H9 (cell line): ENCODE results near the gene ZNRF3. TPM values are rescaled to one million over a fixed set of nuclear protein-coding genes. Genes with fewer than 3 reads are reported as not detected.
A peak's percentile ranks its signal among the peaks of the same experiment; 100 is the strongest.

Experiments used
- DNase-seq: peaks from one replicate; pipeline ENCODE4 v3.0.0-alpha.2; 2017
- H2AFZ ChIP-seq: one replicate; pipeline ENCODE4 v1.6.1; 2013; ENCODE audit warnings: mild to moderate bottlenecking, low read length, control low read depth, moderate library complexity
- H2AK5ac ChIP-seq: 2 replicates; pipeline ENCODE4 v1.6.1; 2013; ENCODE audit warnings: low read length, control low read depth, mixed read lengths; ENCODE audit not compliant: insufficient read length
- H2BK120ac ChIP-seq: one replicate; pipeline ENCODE4 v1.6.1; 2013; ENCODE audit warnings: low read depth, mild to moderate bottlenecking, low read length, control low read depth, inconsistent platforms; ENCODE audit not compliant: poor library complexity, severe bottlenecking
- H2BK12ac ChIP-seq: 2 replicates; pipeline ENCODE4 v1.6.1; 2013; ENCODE audit warnings: low read length, control low read depth, mixed read lengths, low read depth; ENCODE audit not compliant: insufficient read length
- H2BK15ac ChIP-seq: 2 replicates; pipeline ENCODE4 v1.6.1; 2013; ENCODE audit warnings: low read depth, low read length, control low read depth
- H2BK20ac ChIP-seq: one replicate; pipeline ENCODE4 v1.6.1; 2013; ENCODE audit warnings: low read depth, mild to moderate bottlenecking, low read length, control low read depth, inconsistent platforms; ENCODE audit not compliant: poor library complexity, severe bottlenecking
- H2BK5ac ChIP-seq: 2 replicates; pipeline ENCODE4 v1.6.1; 2013; ENCODE audit warnings: low read length, control low read depth, mixed read lengths; ENCODE audit not compliant: insufficient read length
- H3K14ac ChIP-seq: 2 replicates; pipeline ENCODE4 v1.6.1; 2013; ENCODE audit warnings: low read length, control low read depth; ENCODE audit not compliant: insufficient read depth
- H3K18ac ChIP-seq: 2 replicates; pipeline ENCODE4 v1.6.1; 2013; ENCODE audit warnings: low read depth, mild to moderate bottlenecking, mixed read lengths, low read length, control low read depth; ENCODE audit not compliant: insufficient read length
- H3K23ac ChIP-seq: 2 replicates; pipeline ENCODE4 v1.6.1; 2013; ENCODE audit warnings: low read length, control low read depth, mixed read lengths, low read depth; ENCODE audit not compliant: insufficient read length
- H3K23me2 ChIP-seq: 2 replicates; pipeline ENCODE4 v1.6.1; 2013; ENCODE audit warnings: low read depth, mild to moderate bottlenecking, mixed read lengths, low read length, control low read depth; ENCODE audit not compliant: insufficient read length, poor library complexity, severe bottlenecking
- H3K27ac ChIP-seq: 2 replicates; pipeline ENCODE4 v1.5.1; 2013; ENCODE audit warnings: low read length, control low read depth, mixed read lengths, low read depth; ENCODE audit not compliant: insufficient read length
- H3K27me3 ChIP-seq: 2 replicates; pipeline ENCODE4 v1.6.1; 2013; ENCODE audit warnings: low read length, control low read depth, inconsistent platforms; ENCODE audit not compliant: insufficient read depth
- H3K4ac ChIP-seq: 2 replicates; pipeline ENCODE4 v1.6.1; 2013; ENCODE audit warnings: low read depth, mild to moderate bottlenecking, control low read depth, inconsistent platforms, low read length, moderate library complexity
- H3K4me1 ChIP-seq: 2 replicates; pipeline ENCODE4 v1.6.1; 2013; ENCODE audit warnings: low read length, control low read depth, inconsistent platforms; ENCODE audit not compliant: insufficient read depth
- H3K4me2 ChIP-seq: 2 replicates; pipeline ENCODE4 v1.6.1; 2013; ENCODE audit warnings: low read length, control low read depth, mixed read lengths; ENCODE audit not compliant: insufficient read length, insufficient read depth
- H3K56ac ChIP-seq: 2 replicates; pipeline ENCODE4 v1.6.1; 2013; ENCODE audit warnings: low read depth, mild to moderate bottlenecking, mixed read lengths, low read length, control low read depth; ENCODE audit not compliant: insufficient read length
- H3K79me1 ChIP-seq: 2 replicates; pipeline ENCODE4 v1.6.1; 2013; ENCODE audit warnings: low read depth, mild to moderate bottlenecking, moderate library complexity, low read length, control low read depth, inconsistent platforms; ENCODE audit not compliant: insufficient read depth, poor library complexity, severe bottlenecking
- H3K79me2 ChIP-seq: 2 replicates; pipeline ENCODE4 v1.6.1; 2013; ENCODE audit warnings: low read length, control low read depth, inconsistent platforms; ENCODE audit not compliant: insufficient read depth
- H3K9ac ChIP-seq: 2 replicates; pipeline ENCODE4 v1.6.1; 2013; ENCODE audit warnings: low read length, control low read depth, mixed read lengths; ENCODE audit not compliant: insufficient read length; ENCODE audit errors: extremely low read depth
- H3K9me3 ChIP-seq: one replicate; pipeline ENCODE4 v1.6.1; 2013; ENCODE audit warnings: low read depth, low read length, inconsistent platforms; ENCODE audit not compliant: control insufficient read depth
- H3T11ph ChIP-seq: one replicate; pipeline ENCODE4 v1.6.1; 2013; ENCODE audit warnings: mild to moderate bottlenecking, low read length, control low read depth, inconsistent platforms
- H4K20me1 ChIP-seq: one replicate; pipeline ENCODE4 v1.6.1; 2013; ENCODE audit not compliant: control insufficient read depth, insufficient read length, insufficient read depth
- H4K5ac ChIP-seq: 2 replicates; pipeline ENCODE4 v1.6.1; 2013; ENCODE audit warnings: low read depth, mild to moderate bottlenecking, mixed read lengths, low read length, control low read depth; ENCODE audit not compliant: insufficient read length
- H4K8ac ChIP-seq: replicated peaks from 2 replicates; pipeline ENCODE4 v1.6.1; 2013; ENCODE audit warnings: low read length, control low read depth, mixed read lengths, low read depth; ENCODE audit not compliant: insufficient read length
- H4K91ac ChIP-seq: 2 replicates; pipeline ENCODE4 v1.6.1; 2013; ENCODE audit warnings: low read depth, mild to moderate bottlenecking, moderate library complexity, mixed read lengths, low read length, control low read depth; ENCODE audit not compliant: insufficient read length
- H3K27ac Mint-ChIP-seq, 3 experiments: 2 replicates in 2 of 3; 3 replicates in 1 of 3; pipeline ENCODE4 v1.8.0; 2020 to 2021; ENCODE audit warnings: mixed read lengths in 3 of 3, mild to moderate bottlenecking in 1 of 3, moderate library complexity in 1 of 3
- H3K27me3 Mint-ChIP-seq: 2 replicates; pipeline ENCODE4 v1.8.0; 2021; ENCODE audit warnings: low read depth, mild to moderate bottlenecking, moderate library complexity, mixed read lengths
- H3K36me3 Mint-ChIP-seq, 3 experiments: 2 replicates in 2 of 3; 3 replicates in 1 of 3; pipeline ENCODE4 v1.8.0; 2020 to 2021; ENCODE audit warnings: low read depth in 3 of 3, mixed read lengths in 3 of 3; ENCODE audit not compliant: insufficient read depth in 1 of 3
- H3K4me1 Mint-ChIP-seq, 2 experiments: 2 replicates each; pipeline ENCODE4 v1.8.0; 2020; ENCODE audit warnings: mixed read lengths in 2 of 2
- H3K4me3 Mint-ChIP-seq, 2 experiments: 2 replicates in 1 of 2; 3 replicates in 1 of 2; pipeline ENCODE4 v1.8.0; 2020 to 2021; ENCODE audit warnings: mild to moderate bottlenecking in 2 of 2, mixed read lengths in 2 of 2, moderate library complexity in 1 of 2
- H3K9me3 Mint-ChIP-seq, 2 experiments: 2 replicates in 1 of 2; 3 replicates in 1 of 2; pipeline ENCODE4 v1.8.0; 2020; ENCODE audit warnings: mild to moderate bottlenecking in 2 of 2, mixed read lengths in 2 of 2, moderate library complexity in 1 of 2
- WGBS: extraction: QIAGEN DNeasy Blood & Tissue Kit; methylation state at CpG from one replicate; pipeline ENCODE4 v1.1.7; 2013; ENCODE audit warnings: missing lambda C conversion rate, low lambda C conversion rate, mixed read lengths; ENCODE audit not compliant: insufficient read length; ENCODE audit errors: extremely low coverage; 5-methylcytosine and 5-hydroxymethylcytosine counted together
- total RNA-seq: library from RNA; stranded (reverse); gene quantifications from 2 replicates; pipeline ENCODE4 v1.2.1, GENCODE V29; 2021
- TF ChIP-seq, protein P1 (sequence below): fragments of 200-600 bp; sonication (generic); conservative IDR thresholded peaks from 3 replicates; pipeline ENCODE4 v1.8.0; 2021; ENCODE audit warnings: antibody characterized with exemption, mild to moderate bottlenecking

The ZNRF3 gene
- total RNA-seq, 1 experiment from 2014 or later = 20.6 TPM

GRCh38 chr22:28939394-28939793 is 56.0 kb downstream of the ZNRF3 start:
- WGBS = no CpG with 5 or more reads among the region's 6 CpGs
- peaks cover 16% of the 10 kb centered on the region; the same call in 1 of the 2 replicates for H3K79me2 ChIP-seq
- no peak overlapping the region for H3K23ac ChIP-seq

More at GRCh38 chr22:28939394-28939793, 56.0 kb downstream of the ZNRF3 start:
- H3K4me2 ChIP-seq = no peak overlapping the region
- H2AFZ ChIP-seq = no peak overlapping the region
- H3K27ac Mint-ChIP-seq = peak overlapping the region in 2 of 3 experiments; percentile 49 to 95; a peak in 4 of 7 replicates
- H3K4me3 Mint-ChIP-seq = peak overlapping the region in 1 of 2 experiments; percentile 9; a peak in 1 of 5 replicates
- H2AK5ac ChIP-seq = no peak overlapping the region
- H4K5ac ChIP-seq = no peak overlapping the region
- no peak overlapping the region for H4K8ac ChIP-seq
- no peaks in the 10 kb centered on the region for H3K9me3 ChIP-seq
- no peak overlapping the region for H3K4ac ChIP-seq
- H3K14ac ChIP-seq = no peak overlapping the region
- no peak overlapping the region for H3K27ac ChIP-seq
- peaks cover 16% of the 10 kb centered on the region for H3K79me1 ChIP-seq
- H2BK5ac ChIP-seq = no peak overlapping the region
- no peak overlapping the region for H3K9ac ChIP-seq
- H3K4me1 ChIP-seq = peaks cover 12% of the 10 kb centered on the region
- H4K91ac ChIP-seq = no peak overlapping the region
- H3K4me1 Mint-ChIP-seq = peaks cover 65 to 75% of the 10 kb centered on the region in 2 experiments
- TF ChIP-seq, protein P1, sequence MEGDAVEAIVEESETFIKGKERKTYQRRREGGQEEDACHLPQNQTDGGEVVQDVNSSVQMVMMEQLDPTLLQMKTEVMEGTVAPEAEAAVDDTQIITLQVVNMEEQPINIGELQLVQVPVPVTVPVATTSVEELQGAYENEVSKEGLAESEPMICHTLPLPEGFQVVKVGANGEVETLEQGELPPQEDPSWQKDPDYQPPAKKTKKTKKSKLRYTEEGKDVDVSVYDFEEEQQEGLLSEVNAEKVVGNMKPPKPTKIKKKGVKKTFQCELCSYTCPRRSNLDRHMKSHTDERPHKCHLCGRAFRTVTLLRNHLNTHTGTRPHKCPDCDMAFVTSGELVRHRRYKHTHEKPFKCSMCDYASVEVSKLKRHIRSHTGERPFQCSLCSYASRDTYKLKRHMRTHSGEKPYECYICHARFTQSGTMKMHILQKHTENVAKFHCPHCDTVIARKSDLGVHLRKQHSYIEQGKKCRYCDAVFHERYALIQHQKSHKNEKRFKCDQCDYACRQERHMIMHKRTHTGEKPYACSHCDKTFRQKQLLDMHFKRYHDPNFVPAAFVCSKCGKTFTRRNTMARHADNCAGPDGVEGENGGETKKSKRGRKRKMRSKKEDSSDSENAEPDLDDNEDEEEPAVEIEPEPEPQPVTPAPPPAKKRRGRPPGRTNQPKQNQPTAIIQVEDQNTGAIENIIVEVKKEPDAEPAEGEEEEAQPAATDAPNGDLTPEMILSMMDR = no peak
- H3K18ac ChIP-seq = no peak overlapping the region
- H3K27me3 Mint-ChIP-seq = no peaks in the 10 kb centered on the region
- no peaks in the 10 kb centered on the region for H3K27me3 ChIP-seq
- H3K9me3 Mint-ChIP-seq = no peaks in the 10 kb centered on the region
- no peak overlapping the region for H2BK20ac ChIP-seq
- H2BK120ac ChIP-seq = no peak overlapping the region
- DNase-seq = no peak
- H3K56ac ChIP-seq = no peak overlapping the region
- H4K20me1 ChIP-seq = no peaks in the 10 kb centered on the region
- no peak overlapping the region for H2BK12ac ChIP-seq
- no peak overlapping the region for H2BK15ac ChIP-seq
- no peak overlapping the region for H3T11ph ChIP-seq
- H3K23me2 ChIP-seq = no peaks in the 10 kb centered on the region
- H3K36me3 Mint-ChIP-seq = peaks cover 0 to 3% (median 1%) of the 10 kb centered on the region in 3 experiments; a peak in 1 of 7 replicates
